NCI-H2029 treated with DMSO at 0.1 percent for 48 hours (cell line): ENCODE measurements around the gene EBF4.

Experiments used
- DNase-seq: peaks from one replicate; lab custom pipeline; 2025; lab: John Stamatoyannopoulos, UW

EBF4 gene, protein sequence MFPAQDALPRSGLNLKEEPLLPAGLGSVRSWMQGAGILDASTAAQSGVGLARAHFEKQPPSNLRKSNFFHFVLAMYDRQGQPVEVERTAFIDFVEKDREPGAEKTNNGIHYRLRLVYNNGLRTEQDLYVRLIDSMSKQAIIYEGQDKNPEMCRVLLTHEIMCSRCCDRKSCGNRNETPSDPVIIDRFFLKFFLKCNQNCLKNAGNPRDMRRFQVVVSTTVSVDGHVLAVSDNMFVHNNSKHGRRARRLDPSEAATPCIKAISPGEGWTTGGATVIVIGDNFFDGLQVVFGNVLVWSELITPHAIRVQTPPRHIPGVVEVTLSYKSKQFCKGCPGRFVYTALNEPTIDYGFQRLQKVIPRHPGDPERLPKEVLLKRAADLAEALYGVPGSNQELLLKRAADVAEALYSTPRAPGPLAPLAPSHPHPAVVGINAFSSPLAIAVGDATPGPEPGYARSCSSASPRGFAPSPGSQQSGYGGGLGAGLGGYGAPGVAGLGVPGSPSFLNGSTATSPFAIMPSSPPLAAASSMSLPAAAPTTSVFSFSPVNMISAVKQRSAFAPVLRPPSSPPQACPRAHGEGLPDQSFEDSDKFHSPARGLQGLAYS

DNA sequence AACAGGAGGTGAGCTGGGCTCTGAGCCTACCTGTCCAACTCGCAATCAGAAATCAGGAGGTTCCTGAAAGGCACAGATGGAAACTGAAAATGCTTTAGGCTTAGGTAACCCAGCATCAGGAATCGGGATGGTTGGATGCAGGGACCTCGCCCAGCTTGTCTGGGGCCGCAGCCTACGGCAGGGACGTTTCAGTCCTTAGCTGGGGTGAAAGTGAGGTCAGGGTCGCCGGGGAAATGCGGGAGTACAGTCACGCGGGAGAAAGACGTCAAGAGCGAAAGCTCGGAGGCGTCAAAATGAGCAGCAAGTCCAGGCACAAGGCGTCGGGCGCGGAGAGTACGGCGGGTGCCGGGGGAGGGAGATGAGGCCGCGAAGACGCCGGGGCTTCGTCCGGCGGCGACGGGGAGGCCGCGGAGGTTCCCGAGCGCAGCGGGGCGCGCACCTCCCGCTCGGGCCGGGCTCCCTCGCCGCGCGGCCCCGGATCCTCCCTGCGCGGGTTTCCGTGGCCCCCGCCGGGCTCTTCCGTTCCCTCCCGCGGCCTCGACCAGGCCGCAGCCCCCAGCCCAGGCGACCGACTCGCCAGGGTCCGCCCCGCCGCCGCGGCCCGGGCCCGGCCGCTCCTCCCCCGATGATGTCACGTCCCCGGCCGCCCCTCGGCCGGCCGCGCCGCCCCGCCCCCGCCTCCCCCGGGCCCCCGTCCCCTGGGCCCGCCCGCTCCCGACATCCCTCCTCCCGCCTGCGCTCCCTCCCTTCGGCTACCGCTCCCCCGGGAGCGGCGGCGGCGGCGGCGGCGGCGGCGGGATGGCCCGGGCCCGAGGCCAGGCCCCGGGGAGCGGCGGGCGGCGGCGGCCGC lies at the start of gene EBF4:
EBF4 (plus strand) TSS at position 745 of the 850 bp plus-strand sequence. CDS start 866 bp downstream, outside the sequence.
- no peak for DNase-seq

DNA sequence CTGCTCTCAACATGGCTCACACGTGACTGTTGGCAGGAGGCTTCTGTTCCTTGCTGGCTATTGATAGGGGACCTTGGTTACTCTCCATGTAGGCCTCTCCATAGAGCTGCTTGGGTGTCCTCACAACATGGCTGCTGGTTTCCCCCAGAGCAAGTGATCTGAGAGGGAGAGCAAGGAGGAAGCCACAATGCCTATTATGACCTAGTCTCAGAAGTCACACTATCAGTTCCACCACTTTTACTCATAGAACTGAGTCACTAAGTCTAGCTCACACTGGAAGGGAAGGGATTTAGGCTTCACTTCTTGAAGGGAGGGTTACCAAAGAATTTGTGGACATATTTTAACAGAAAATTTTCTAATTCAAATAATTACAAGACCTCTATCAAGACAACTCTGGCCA lies 48.9 kb upstream of the EBF4 start:
- DNase-seq, result no peak

DNA sequence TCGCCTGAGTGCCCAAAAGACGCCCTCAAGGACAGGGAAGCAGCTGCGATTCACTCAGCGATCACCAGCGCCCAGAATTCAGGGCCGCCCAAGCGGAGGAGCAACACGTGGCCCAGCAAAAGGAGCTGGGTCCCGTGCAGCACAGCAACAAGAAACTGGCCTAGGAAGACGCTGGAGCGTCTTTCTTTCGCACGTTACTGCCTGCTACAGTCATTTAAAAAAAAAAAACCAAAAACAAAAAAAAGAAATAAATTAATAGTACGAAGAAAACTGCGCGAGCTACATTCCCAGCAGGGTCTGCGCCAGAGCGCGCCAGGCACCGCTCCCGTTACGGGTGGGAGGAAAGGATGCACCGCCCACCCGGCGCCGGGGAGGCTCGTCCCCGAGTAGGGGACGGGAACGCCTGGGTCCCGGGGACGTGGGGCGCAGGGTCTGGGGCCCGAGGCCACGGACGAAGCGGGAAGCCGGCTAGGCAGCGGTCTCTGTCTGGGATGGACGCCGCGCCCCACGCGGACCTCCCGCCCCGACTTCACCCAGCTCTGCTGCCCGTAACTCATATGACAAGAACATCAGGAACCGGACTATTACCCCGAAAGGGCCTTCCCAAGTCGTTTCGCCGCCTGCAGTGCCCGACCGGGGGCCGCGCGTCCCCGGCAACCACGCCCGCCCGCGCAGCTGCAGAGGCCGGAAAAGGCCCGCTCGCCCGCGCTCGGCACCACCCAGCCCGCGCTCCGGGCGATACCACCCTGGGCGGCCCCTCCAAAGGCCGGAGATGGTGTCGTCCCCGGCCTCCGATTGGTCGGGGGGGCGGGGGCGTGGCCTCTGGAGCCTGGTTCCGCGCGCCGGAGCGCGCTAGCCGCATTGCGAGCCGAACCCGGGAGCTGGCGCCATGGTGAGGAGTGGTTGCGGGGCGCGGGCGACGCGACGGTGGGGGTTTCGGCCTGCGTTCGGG lies 40.5 kb upstream of the EBF4 start, which contains the start of gene NOP56:
NOP56 (plus strand) TSS at position 861 of the 952 bp plus-strand sequence; CDS start at position 890, 29 bp downstream.
- peak; percentile 51 for DNase-seq

DNA sequence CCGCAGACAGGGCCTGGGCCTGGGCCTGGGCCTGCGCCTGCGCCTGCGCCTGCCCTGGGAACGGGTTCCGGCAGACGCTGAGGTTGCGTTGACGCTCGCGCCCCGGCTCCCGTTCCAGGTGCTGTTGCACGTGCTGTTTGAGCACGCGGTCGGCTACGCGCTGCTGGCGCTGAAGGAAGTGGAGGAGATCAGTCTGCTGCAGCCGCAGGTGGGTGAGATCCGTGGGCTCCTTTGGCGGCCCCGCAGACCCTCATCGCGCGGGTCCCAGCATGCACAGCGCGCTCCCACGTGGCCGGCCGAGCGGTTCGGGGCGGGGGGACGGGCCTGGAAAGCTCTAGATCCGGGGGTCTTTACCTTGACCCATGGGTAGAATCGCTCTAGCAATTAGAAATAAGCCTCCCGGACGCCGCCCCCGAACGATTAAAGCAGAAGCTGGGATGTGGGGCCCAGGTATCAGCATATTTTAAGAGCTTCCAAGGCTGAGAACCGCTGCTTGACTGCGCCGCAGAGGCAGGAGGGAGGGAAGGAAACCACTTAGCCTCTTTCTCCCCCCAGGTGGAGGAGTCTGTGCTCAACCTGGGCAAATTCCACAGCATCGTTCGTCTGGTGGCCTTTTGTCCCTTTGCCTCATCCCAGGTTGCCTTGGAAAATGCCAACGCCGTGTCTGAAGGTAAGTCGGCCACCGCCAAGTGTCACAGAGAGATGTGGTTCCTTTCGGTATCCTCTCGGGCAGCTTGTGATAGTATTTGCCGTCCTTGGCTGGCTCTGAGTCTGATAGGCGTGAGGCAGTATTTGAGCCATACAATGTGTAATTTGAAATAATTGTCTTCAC lies 39.6 kb upstream of the EBF4 start:
- DNase-seq, result no peak

DNA sequence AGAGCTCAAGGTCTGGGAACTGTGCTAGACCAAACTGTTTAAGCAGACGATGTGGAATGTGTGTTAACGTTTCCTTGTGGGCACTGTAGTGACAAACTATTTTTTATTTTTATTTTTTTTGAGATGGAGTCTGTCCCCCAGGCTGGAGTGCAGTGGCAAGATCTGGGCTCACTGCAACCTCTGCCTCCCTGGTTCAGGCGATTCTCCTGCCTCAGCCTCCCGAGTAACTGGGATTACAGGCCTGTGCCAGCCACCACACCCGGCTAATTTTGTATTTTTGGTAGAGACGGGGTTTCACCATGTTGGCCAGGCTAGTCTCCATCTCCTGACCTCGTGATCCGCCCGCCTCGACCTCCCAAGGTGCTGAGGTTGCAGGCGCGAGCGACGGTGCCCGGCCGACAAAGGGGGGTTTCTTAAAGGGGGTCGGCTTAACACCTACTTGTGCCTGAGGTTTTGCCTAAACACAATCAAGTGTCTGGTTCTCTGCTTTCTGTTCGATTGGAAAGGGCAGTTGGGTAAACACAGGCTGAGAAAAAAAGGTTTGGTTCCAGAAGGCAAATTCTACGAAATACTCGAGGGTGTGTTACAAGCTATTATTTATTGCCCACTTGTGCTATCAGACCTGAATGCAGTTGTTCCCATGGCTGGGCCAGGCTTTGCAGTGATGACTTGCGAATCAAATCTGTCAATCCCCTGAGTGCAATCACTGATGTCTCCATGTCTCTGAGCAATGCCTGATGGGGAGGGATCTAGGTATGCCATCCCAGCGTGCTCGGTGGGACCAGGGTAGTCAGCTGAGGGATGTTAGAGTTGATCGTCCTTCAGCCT lies 38.8 kb upstream of the EBF4 start:
- no peak for DNase-seq

DNA sequence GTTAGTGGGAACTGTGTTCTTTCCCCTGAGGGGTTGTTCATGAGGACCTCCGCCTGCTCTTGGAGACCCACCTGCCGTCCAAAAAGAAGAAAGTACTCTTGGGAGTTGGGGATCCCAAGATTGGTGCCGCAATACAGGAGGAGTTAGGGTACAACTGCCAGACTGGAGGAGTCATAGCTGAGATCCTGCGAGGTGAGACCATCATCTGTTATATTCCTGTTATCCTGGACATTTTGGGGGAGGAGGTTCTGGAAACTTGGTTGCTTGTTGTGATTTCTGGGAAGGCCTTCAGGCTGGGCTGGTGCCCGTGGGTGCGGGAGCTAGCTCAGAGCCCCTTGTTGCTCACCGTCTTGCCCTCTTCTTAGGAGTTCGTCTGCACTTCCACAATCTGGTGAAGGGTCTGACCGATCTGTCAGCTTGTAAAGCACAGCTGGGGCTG lies 38.2 kb upstream of the EBF4 start:
- no peak for DNase-seq

DNA sequence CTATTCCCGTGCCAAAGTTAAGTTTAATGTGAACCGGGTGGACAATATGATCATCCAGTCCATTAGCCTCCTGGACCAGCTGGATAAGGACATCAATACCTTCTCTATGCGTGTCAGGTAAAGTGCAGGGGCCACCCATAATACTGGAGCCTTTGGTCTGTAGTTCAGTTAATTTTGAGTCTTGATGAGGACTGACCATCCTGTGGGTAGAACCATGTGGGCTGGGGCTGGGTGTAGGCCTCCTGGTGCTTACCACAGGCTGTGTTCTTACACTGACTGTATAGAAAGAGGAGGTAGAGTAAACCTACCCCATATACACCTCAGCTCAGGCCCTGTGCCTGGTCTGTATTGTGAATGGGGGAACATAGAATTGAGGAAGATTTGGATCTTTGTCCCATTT lies 37.7 kb upstream of the EBF4 start:
- no peak for DNase-seq

DNA sequence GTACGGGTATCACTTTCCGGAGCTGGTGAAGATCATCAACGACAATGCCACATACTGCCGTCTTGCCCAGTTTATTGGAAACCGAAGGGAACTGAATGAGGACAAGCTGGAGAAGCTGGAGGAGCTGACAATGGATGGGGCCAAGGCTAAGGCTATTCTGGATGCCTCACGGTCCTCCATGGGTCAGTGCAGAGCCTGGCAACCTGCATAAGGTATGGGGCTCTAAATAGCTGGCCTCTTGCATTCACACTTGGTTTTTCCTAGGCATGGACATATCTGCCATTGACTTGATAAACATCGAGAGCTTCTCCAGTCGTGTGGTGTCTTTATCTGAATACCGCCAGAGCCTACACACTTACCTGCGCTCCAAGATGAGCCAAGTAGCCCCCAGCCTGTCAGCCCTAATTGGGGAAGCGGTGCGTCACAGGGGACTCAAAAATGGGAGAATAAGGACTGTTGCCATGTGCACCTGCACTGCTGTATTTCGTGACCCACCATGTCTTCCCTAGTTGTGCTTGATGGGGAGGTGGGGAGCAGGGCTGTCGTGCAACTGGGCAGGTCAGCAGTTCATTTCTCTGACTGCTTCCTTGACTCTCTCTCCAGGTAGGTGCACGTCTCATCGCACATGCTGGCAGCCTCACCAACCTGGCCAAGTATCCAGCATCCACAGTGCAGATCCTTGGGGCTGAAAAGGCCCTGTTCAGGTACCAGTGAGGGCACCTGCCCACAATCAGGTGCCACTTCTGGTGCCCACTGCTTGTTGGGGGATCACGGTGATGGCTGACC lies 37.1 kb upstream of the EBF4 start:
- DNase-seq, result no peak

DNA sequence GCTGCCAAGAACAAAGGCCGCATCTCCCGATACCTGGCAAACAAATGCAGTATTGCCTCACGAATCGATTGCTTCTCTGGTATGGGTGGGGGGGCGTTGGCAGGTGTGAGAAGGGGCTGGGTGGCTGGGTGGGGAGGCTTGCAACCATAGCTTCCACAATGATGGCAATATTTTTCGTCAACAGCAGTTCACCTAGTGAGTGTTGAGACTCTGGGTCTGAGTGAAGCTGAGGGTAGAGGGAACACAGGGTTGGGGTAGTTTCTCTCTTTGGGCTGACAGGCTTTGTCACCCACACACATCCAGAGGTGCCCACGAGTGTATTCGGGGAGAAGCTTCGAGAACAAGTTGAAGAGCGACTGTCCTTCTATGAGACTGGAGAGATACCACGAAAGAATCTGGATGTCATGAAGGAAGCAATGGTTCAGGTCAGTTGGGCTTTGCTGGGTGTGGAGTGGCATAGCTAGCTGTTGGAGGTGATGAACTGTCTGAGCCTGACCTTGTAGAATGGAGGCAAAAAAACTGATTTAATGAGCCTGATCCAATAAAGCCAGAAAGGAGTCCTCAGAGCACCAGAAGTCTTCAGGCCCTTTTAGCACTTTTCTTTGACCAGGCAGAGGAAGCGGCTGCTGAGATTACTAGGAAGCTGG lies 36.0 kb upstream of the EBF4 start:
- DNase-seq, result no peak

DNA sequence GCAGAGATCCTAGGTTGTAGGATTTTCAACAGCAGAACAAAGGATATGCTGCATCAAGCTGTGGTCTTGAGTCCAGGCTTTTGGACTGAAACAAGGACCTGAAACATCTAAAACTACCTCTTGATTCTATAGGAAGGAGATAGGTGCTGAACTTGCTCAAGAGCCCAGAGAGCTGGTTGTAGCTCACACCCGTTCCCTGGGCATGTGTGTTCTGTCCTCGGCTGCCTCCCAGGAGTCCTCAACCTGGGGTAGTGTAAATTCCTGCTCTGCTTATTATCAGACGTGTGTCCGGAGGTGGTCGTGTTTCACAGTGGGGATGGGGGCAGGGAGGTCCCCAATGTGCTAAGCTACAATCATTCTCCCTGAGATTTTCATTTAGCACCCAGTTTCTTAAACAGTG lies 35.3 kb upstream of the EBF4 start:
- no peak for DNase-seq

DNA sequence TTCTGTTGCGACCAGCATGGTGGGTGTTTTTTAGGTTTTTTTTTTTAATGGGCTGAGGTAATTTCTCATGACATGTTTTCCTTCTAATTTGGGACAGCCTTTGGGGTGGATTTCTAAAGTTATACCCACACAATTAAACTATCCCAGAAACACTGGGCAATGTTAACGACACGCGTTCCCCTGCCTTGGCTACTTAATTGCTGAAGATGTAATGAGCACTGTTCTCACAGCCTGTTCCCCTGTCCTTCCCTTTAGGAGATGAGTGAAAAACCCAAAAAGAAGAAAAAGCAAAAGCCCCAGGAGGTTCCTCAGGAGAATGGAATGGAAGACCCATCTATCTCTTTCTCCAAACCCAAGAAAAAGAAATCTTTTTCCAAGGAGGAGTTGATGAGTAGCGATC lies 34.9 kb upstream of the EBF4 start:
- no peak for DNase-seq

DNA sequence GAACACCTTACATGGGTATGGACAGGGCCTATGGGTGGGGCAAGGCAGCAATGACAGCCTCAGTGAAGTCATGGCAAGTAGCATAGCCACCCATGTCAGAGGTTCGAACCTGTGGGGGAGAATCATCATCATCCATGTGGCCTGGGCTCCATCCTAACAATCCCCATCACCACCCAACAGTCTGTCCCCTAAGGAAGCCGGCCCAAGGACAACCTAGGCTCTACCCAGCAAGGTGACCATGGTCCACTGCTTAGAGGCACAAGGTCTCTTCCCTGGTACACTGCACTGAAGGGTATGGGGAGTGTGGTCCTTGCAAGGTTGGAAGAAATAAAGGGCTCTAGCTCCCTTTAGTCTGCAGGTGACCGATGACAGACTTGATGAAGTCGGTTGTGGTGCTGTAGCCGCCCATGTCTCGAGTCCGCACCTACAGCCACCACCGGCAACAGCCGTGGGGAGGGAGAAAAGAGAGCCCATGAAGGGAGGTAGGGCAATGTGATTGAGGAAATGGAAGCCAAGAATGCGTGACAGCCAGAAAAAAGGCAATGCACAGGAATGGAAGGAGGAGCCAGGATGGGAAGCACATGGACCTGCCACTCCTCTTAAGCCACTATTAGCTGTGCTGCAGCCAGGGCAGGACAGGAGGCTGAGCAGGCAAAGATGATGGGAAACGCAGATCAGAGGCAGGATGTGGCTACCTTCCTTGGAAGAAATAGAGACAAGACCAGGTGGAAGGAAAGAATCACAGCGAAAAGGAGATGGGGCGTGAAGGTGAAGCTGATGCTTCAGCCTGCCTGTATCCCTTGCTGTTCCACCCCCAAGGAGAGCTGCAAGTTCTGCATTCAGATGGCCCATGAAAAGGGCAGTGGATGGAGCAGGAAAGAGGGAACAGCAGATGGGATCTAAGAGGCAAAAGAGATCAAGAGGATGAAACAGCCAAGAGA lies 33.9 kb upstream of the EBF4 start:
- no peak for DNase-seq

DNA sequence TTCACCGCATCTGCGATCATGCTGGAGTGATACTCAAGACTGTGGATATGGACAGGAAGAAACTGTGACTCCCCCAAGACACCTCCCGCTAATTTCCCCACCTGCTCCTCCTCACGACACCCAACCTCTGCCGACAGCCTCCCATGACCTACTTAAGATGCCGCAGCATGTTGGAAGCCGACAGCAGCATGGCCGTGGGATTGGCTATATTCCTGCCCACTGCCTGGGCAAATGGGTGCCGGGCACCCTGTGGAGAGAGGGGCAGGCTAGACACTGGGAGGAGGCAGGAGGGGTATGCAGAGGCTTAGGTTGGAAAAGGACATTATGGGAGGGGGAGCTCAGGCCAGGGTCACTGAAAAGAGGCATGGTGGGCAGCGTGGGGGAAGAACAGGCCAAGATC lies 33.0 kb upstream of the EBF4 start:
- DNase-seq, result no peak

DNA sequence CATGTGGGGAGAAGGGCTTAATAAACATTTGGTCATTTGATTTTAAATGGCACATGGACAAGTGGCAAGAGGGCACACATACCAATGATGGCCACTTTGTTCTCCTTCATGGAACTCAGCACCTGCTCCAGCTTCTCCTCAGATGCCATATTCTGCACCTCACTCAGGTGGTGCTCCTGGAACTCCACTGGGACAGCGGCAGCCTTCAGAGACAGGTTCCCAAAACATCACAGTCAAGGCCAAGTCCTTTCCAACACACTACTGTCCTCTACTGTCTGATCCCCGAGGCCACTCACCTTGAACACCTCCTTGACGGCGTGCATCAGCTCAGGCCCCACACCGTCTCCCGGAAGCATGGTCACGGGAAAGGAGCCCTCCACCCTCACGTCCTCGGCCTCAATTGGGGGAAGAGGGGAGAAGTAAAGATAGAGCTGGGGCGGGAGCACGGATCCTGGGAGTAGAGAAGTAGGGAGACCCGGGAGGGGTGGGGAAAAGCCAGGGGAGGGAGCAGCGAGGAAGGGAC lies 29.2 kb upstream of the EBF4 start:
- no peak for DNase-seq

DNA sequence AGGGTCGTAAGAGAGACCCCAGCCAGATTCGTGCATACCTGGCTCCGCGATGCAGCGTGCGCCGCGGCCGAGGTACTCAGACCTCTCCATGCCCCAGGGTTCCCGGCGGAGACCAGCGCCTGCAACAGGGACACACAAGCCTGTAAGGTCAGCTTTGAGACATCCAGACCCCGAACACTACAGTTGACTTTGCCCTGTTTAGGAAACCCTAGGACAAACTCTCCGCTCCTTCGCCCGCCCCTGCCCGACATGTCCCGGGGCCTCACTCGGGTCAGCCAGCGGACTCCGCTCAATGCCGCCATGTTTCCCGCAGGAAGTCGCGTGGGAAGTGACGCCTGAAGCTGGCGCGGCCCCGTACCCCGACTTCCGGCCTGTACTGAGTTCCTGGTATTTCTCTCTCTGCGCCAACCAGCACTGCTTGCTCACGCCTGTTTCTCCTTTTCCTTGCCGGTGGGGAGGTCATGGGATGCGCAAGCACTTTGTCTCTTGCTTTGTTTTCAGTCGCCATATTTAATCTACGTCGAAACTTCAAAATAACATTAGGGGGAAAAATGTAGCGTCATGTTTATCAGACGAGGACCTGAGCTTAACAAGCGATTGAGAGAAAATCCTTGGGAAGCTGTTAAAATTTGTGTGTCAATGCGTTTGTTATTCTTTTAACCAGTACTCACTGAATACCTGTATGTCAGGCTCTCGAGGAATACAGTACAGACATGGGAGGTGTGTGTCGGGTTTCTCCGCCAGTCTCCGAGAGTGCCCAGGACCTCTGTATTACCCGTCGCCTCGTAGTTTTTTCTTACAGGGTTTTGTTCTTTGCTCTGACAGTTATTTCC lies 28.5 kb upstream of the EBF4 start, which contains the start of gene IDH3B:
IDH3B (minus strand) TSS at position 330 of the 833 bp plus-strand sequence; CDS start at position 302, 28 bp downstream.
- DNase-seq, result peak; percentile 85

DNA sequence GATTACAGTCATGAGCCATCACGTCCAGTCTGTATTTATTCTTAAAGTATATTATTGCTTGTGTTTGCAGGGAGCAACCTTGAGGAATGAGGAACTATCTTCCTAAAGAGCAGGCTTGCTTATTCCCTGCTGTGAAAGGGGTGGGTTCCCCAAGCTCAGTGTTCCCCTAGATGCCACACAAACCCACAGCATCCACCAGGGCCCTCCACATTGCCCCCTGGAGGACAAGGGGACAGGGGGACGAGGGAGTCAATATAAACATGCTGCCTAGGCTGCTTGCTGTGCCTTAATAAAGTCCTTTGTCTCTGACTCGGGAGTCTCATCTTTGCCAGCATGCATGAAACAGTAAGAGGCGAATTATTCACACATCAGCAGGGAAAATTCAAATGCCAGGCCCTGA lies 20.6 kb upstream of the EBF4 start:
- no peak for DNase-seq
